ENCODE data around the gene SRCAP. TPM values are rescaled to one million over a fixed set of nuclear protein-coding genes. Genes with fewer than 3 reads are reported as not detected.

Gene SRCAP
- total RNA-seq, 4 donors from 2014 or later: 31.6 to 59.3 (median 41.0) TPM

GRCh38 chr16:30762991-30763725 lies 64.2 kb downstream of the SRCAP start:
- intact Hi-C loops (cut with DNase I): no loop called here
- Histone ChIP-seq H3K4me3 (peak overlapping the region; percentile 78 to 90 (median 84)), H3K9me3 (no peaks in the 10 kb centered on the region), H3K36me3 (peaks cover 44 to 60% (median 56%) of the 10 kb centered on the region in 4 donors), H3K27me3 (no peaks in the 10 kb centered on the region), H3K27ac (replicated peaks in 1 of 4) (peak overlapping the region; percentile 88 to 96 (median 94)), H3K4me1 (peaks cover 31 to 39% (median 33%) of the 10 kb centered on the region in 4 donors)
- TF ChIP-seq, protein P1, sequence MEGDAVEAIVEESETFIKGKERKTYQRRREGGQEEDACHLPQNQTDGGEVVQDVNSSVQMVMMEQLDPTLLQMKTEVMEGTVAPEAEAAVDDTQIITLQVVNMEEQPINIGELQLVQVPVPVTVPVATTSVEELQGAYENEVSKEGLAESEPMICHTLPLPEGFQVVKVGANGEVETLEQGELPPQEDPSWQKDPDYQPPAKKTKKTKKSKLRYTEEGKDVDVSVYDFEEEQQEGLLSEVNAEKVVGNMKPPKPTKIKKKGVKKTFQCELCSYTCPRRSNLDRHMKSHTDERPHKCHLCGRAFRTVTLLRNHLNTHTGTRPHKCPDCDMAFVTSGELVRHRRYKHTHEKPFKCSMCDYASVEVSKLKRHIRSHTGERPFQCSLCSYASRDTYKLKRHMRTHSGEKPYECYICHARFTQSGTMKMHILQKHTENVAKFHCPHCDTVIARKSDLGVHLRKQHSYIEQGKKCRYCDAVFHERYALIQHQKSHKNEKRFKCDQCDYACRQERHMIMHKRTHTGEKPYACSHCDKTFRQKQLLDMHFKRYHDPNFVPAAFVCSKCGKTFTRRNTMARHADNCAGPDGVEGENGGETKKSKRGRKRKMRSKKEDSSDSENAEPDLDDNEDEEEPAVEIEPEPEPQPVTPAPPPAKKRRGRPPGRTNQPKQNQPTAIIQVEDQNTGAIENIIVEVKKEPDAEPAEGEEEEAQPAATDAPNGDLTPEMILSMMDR (IDR thresholded peaks at IDR 0.05): no peak
- TF ChIP-seq POLR2A (IDR thresholded peaks at IDR 0.05; ENCODE audit: low read depth) (no peak), POLR2AphosphoS5 (IDR thresholded peaks at IDR 0.05) (no peak), EP300 (IDR thresholded peaks at IDR 0.05) (no peak)
- WGBS: 67% methylated on average over 15 of the region's 15 CpGs
- no peak for DNase-seq (ENCODE audit: extremely low spot score)

GRCh38 chr16:30764086-30764485 lies 65.1 kb downstream of the SRCAP start:
- no peak overlapping the region for H3K27ac ChIP-seq (replicated peaks in 1 of 4)
- no peak overlapping the region for H3K4me3 ChIP-seq
- TF ChIP-seq, protein P1 (IDR thresholded peaks at IDR 0.05): no peak
- TF ChIP-seq POLR2AphosphoS5 (IDR thresholded peaks at IDR 0.05) (no peak), EP300 (IDR thresholded peaks at IDR 0.05) (no peak), POLR2A (IDR thresholded peaks at IDR 0.05; ENCODE audit: low read depth) (no peak)
- 100% methylated on average over 2 of the region's 11 CpGs for WGBS
- intact Hi-C loops (cut with DNase I): no loop called here
- peaks cover 54 to 62% (median 60%) of the 10 kb centered on the region in 4 donors for H3K36me3 ChIP-seq
- DNase-seq (ENCODE audit: extremely low spot score): no peak
- no peaks in the 10 kb centered on the region for H3K9me3 ChIP-seq
- peaks cover 31 to 39% (median 33%) of the 10 kb centered on the region in 4 donors for H3K4me1 ChIP-seq
- no peaks in the 10 kb centered on the region for H3K27me3 ChIP-seq

GRCh38 chr16:30764816-30765465 lies 66.0 kb downstream of the SRCAP start:
- Histone ChIP-seq H3K4me3 (no peak overlapping the region), H3K27ac (replicated peaks in 1 of 4) (no peak overlapping the region), H3K36me3 (peaks cover 62 to 71% (median 69%) of the 10 kb centered on the region in 4 donors), H3K4me1 (peaks cover 31 to 39% (median 33%) of the 10 kb centered on the region in 4 donors), H3K27me3 (no peaks in the 10 kb centered on the region), H3K9me3 (no peaks in the 10 kb centered on the region)
- 94% methylated on average over 12 of the region's 12 CpGs for WGBS
- no peak for TF ChIP-seq EP300 (IDR thresholded peaks at IDR 0.05)
- no peak for TF ChIP-seq POLR2AphosphoS5 (IDR thresholded peaks at IDR 0.05)
- TF ChIP-seq, protein P1 (IDR thresholded peaks at IDR 0.05): no peak
- no peak for TF ChIP-seq POLR2A (IDR thresholded peaks at IDR 0.05; ENCODE audit: low read depth)
- intact Hi-C loops (cut with DNase I): no loop called here
- no peak for DNase-seq (ENCODE audit: extremely low spot score)

GRCh38 chr16:30766206-30766932 lies 67.4 kb downstream of the SRCAP start:
- no peak overlapping the region for H3K4me3 ChIP-seq
- peaks cover 73 to 85% (median 83%) of the 10 kb centered on the region in 4 donors for H3K36me3 ChIP-seq
- intact Hi-C loops (cut with DNase I): no loop called here
- H3K27me3 ChIP-seq: no peaks in the 10 kb centered on the region
- 78% methylated on average over 25 of the region's 29 CpGs for WGBS
- no peak for DNase-seq (ENCODE audit: extremely low spot score)
- TF ChIP-seq, protein P1 (IDR thresholded peaks at IDR 0.05): no peak
- no peak for TF ChIP-seq POLR2AphosphoS5 (IDR thresholded peaks at IDR 0.05)
- TF ChIP-seq POLR2A (IDR thresholded peaks at IDR 0.05; ENCODE audit: low read depth): no peak
- no peak for TF ChIP-seq EP300 (IDR thresholded peaks at IDR 0.05)
- no peak overlapping the region for H3K27ac ChIP-seq (replicated peaks in 1 of 4)
- peaks cover 24 to 28% (median 25%) of the 10 kb centered on the region in 4 donors for H3K4me1 ChIP-seq
- H3K9me3 ChIP-seq: no peaks in the 10 kb centered on the region

Data from esophagus muscularis mucosa (tissue), 4 donors.